Measurements from ENCODE around the gene GALNT17. TPM values are rescaled to one million over a fixed set of nuclear protein-coding genes. Genes with fewer than 3 reads are reported as not detected.

The GALNT17 gene
- total RNA-seq, 2 donors from 2014 or later: 0.82 to 4.0 TPM

- no peak overlapping the region for H3K4me3 ChIP-seq
- no peaks in the 10 kb centered on the region for H3K36me3 ChIP-seq
- TF ChIP-seq CTCF (IDR thresholded peaks at IDR 0.05): no peak
- H3K27ac ChIP-seq: no peak overlapping the region
- DNase-seq (ENCODE audit: low spot score): no peak
- no peaks in the 10 kb centered on the region for H3K27me3 ChIP-seq
- H3K4me1 ChIP-seq: no peaks in the 10 kb centered on the region
- H3K9me3 ChIP-seq: no peaks in the 10 kb centered on the region
These were observed 559.6 kb downstream of the GALNT17 start for GRCh38 chr7:71691538-71691937.

GRCh38 chr7:71694665-71695064, 562.7 kb downstream of the GALNT17 start:
- no peak for TF ChIP-seq CTCF (IDR thresholded peaks at IDR 0.05)
- Histone ChIP-seq H3K27me3 (no peaks in the 10 kb centered on the region), H3K9me3 (peaks cover 0 to 11% of the 10 kb centered on the region in 2 donors)

GRCh38 chr7:71695186-71695585, 563.2 kb downstream of the GALNT17 start:
- Histone ChIP-seq H3K27ac (no peak overlapping the region), H3K27me3 (no peaks in the 10 kb centered on the region), H3K36me3 (no peaks in the 10 kb centered on the region), H3K4me3 (no peak overlapping the region), H3K4me1 (no peaks in the 10 kb centered on the region), H3K9me3 (peaks cover 0 to 11% of the 10 kb centered on the region in 2 donors)
- TF ChIP-seq CTCF (IDR thresholded peaks at IDR 0.05): no peak
- DNase-seq (ENCODE audit: low spot score): no peak

More at GRCh38 chr7:71694665-71695064, 562.7 kb downstream of the GALNT17 start:
- Histone ChIP-seq H3K4me3 (no peak overlapping the region), H3K36me3 (no peaks in the 10 kb centered on the region), H3K4me1 (no peaks in the 10 kb centered on the region), H3K27ac (no peak overlapping the region)
- no peak for DNase-seq (ENCODE audit: low spot score)

GRCh38 chr7:71696511-71696910, 564.6 kb downstream of the GALNT17 start:
- H3K4me1 ChIP-seq: no peaks in the 10 kb centered on the region
- H3K9me3 ChIP-seq: peaks cover 0 to 11% of the 10 kb centered on the region in 2 donors
- H3K27me3 ChIP-seq: no peaks in the 10 kb centered on the region
- no peak overlapping the region for H3K27ac ChIP-seq
- no peaks in the 10 kb centered on the region for H3K36me3 ChIP-seq
- H3K4me3 ChIP-seq: no peak overlapping the region
- TF ChIP-seq CTCF (IDR thresholded peaks at IDR 0.05): no peak
- no peak for DNase-seq (ENCODE audit: low spot score)

GRCh38 chr7:71697400-71697799, 565.5 kb downstream of the GALNT17 start:
- no peaks in the 10 kb centered on the region for H3K27me3 ChIP-seq
- no peak overlapping the region for H3K4me3 ChIP-seq
- no peak for TF ChIP-seq CTCF (IDR thresholded peaks at IDR 0.05)
- DNase-seq (ENCODE audit: low spot score): no peak
- no peaks in the 10 kb centered on the region for H3K4me1 ChIP-seq
- no peak overlapping the region for H3K27ac ChIP-seq
- no peaks in the 10 kb centered on the region for H3K36me3 ChIP-seq
- peaks cover 0 to 11% of the 10 kb centered on the region in 2 donors for H3K9me3 ChIP-seq

GRCh38 chr7:71705217-71705616, 573.3 kb downstream of the GALNT17 start:
- no peaks in the 10 kb centered on the region for H3K36me3 ChIP-seq
- no peak for TF ChIP-seq CTCF (IDR thresholded peaks at IDR 0.05)
- H3K4me1 ChIP-seq: no peaks in the 10 kb centered on the region
- H3K27me3 ChIP-seq: no peaks in the 10 kb centered on the region
- peaks cover 0 to 7% of the 10 kb centered on the region in 2 donors for H3K9me3 ChIP-seq
- DNase-seq (ENCODE audit: low spot score): no peak
- no peak overlapping the region for H3K27ac ChIP-seq
- no peak overlapping the region for H3K4me3 ChIP-seq
